Ishikawa (cell line): Measurements from ENCODE around the gene TFB1M.

Experiments used
- CEBPB ChIP-seq: IDR thresholded peaks from 2 replicates; pipeline ENCODE4 v1.6.1; 2012
- CREB1 ChIP-seq: IDR thresholded peaks from 2 replicates; pipeline ENCODE4 v1.6.1; 2012; ENCODE audit warnings: low read depth
- EGR1 ChIP-seq: IDR thresholded peaks from 2 replicates; pipeline ENCODE4 v1.6.1; 2012
- EP300 ChIP-seq: IDR thresholded peaks from 2 replicates; pipeline ENCODE4 v1.6.1; 2012; ENCODE audit warnings: borderline replicate concordance
- FOXM1 ChIP-seq: IDR thresholded peaks from 2 replicates; pipeline ENCODE4 v1.6.1; 2012; ENCODE audit warnings: low read depth, borderline replicate concordance
- NFIC ChIP-seq: IDR thresholded peaks from 2 replicates; pipeline ENCODE4 v1.6.1; 2012
- RAD21 ChIP-seq: IDR thresholded peaks from 2 replicates; pipeline ENCODE4 v1.6.1; 2012; ENCODE audit warnings: low read depth
- TAF1 ChIP-seq: IDR thresholded peaks from 2 replicates; pipeline ENCODE4 v1.6.1; 2012; ENCODE audit warnings: low read depth, mild to moderate bottlenecking
- TCF12 ChIP-seq: IDR thresholded peaks from 2 replicates; pipeline ENCODE4 v1.6.1; 2012; ENCODE audit warnings: low read depth
- TEAD4 ChIP-seq: IDR thresholded peaks from 2 replicates; pipeline ENCODE4 v1.6.1; 2012
- YY1 ChIP-seq: IDR thresholded peaks from 2 replicates; pipeline ENCODE4 v1.6.1; 2012; ENCODE audit warnings: low read depth
- ZBTB7A ChIP-seq: IDR thresholded peaks from 2 replicates; pipeline ENCODE4 v1.6.1; 2012; ENCODE audit warnings: low read depth
- TF ChIP-seq, protein P1 (sequence below): IDR thresholded peaks from 2 replicates; pipeline ENCODE4 v1.6.1; 2012; ENCODE audit warnings: low read depth, mild to moderate bottlenecking
- TF ChIP-seq, protein P2 (sequence below): IDR thresholded peaks from 2 replicates; pipeline ENCODE4 v1.6.1; 2012
- TF ChIP-seq, protein P3 (sequence below): IDR thresholded peaks from 2 replicates; pipeline ENCODE4 v1.6.1; 2012

The TFB1M gene

DNA sequence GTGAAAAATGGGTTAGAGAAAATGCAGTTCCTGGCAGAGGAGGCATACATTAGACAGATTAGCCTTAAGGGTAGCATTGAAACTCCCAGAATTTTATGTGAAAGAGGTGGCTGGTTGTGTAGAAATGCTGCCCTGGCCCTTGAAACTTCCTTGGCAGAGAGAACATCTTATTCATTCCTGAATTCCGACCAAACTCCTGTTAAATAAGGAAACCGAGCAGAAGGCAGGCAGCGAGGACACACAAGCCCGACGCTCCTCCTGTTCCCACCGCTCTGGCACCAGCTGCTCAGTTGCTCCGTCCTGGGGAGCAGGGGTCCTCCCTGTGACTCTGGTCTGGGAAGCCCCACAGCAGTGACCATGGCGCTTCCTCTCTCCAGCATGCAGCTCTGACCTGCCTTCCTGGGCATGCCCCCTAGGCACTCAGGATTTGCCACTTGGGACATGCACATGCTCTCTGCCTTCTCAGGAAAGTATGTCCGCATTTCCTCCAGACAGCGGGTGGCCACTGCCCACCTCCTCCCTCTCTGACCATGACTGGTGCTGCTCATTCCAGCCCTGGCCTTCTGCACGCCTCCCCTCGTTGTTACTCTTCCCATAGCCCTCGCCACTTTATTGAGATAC is 85.6 kb downstream of the TFB1M start:
- no peak for TF ChIP-seq YY1
- TF ChIP-seq TEAD4, result no peak
- TF ChIP-seq, protein P1, sequence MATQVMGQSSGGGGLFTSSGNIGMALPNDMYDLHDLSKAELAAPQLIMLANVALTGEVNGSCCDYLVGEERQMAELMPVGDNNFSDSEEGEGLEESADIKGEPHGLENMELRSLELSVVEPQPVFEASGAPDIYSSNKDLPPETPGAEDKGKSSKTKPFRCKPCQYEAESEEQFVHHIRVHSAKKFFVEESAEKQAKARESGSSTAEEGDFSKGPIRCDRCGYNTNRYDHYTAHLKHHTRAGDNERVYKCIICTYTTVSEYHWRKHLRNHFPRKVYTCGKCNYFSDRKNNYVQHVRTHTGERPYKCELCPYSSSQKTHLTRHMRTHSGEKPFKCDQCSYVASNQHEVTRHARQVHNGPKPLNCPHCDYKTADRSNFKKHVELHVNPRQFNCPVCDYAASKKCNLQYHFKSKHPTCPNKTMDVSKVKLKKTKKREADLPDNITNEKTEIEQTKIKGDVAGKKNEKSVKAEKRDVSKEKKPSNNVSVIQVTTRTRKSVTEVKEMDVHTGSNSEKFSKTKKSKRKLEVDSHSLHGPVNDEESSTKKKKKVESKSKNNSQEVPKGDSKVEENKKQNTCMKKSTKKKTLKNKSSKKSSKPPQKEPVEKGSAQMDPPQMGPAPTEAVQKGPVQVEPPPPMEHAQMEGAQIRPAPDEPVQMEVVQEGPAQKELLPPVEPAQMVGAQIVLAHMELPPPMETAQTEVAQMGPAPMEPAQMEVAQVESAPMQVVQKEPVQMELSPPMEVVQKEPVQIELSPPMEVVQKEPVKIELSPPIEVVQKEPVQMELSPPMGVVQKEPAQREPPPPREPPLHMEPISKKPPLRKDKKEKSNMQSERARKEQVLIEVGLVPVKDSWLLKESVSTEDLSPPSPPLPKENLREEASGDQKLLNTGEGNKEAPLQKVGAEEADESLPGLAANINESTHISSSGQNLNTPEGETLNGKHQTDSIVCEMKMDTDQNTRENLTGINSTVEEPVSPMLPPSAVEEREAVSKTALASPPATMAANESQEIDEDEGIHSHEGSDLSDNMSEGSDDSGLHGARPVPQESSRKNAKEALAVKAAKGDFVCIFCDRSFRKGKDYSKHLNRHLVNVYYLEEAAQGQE, result no peak

DNA sequence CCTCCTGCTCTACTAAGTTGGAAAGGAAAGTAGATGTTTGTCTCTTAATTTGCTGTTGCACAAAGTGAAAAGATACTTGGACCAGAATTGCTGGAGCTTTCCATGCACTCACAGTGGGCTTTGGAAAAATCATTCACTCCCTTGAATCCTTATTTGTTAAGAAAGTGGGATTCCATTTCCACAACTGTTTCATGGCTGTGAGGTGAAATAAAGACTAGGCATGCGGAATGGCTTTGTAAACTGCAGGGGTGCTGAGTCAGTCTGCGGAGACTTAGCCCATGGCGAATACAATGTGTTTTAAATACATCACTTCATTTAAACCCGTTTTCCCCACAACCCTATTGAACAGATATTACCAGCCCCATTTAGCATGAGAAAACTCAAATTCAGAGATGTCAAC is 87.2 kb downstream of the TFB1M start:
- no peak for TF ChIP-seq RAD21
- TF ChIP-seq NFIC, result no peak
- TF ChIP-seq TCF12, result no peak
- TF ChIP-seq EP300, result no peak
- no peak for TF ChIP-seq TAF1
- no peak for TF ChIP-seq CEBPB
- TF ChIP-seq YY1, result no peak
- no peak for TF ChIP-seq CREB1
- TF ChIP-seq EGR1, result no peak
- TF ChIP-seq, protein P1, result no peak
- TF ChIP-seq, protein P2, sequence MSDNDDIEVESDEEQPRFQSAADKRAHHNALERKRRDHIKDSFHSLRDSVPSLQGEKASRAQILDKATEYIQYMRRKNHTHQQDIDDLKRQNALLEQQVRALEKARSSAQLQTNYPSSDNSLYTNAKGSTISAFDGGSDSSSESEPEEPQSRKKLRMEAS, result no peak
- TF ChIP-seq, protein P3, sequence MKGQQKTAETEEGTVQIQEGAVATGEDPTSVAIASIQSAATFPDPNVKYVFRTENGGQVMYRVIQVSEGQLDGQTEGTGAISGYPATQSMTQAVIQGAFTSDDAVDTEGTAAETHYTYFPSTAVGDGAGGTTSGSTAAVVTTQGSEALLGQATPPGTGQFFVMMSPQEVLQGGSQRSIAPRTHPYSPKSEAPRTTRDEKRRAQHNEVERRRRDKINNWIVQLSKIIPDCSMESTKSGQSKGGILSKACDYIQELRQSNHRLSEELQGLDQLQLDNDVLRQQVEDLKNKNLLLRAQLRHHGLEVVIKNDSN, result no peak
- no peak for TF ChIP-seq TEAD4
- TF ChIP-seq ZBTB7A, result no peak
- TF ChIP-seq FOXM1, result no peak

DNA sequence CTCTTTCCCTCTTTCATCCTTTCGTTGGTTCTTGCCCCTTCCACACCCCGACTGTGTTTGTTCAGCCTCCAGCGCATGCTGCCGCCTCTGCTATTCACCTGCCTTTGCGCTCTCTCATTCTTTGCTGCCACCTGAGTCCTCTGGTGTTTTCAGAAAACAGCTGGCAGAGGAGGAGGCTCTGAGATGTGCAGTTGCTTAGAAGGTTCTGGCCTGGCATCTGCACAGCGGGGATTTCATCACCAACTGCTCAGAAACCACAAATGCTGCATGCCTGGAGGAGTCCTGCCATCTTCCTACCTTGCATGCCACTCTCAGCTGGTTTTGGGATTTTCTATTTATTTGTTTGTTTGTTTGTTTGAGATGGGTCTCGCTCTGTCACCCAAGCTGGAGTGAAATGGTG is 89.7 kb downstream of the TFB1M start:
- no peak for TF ChIP-seq FOXM1
- no peak for TF ChIP-seq EGR1
- no peak for TF ChIP-seq RAD21
- no peak for TF ChIP-seq TAF1
- TF ChIP-seq, protein P2, result no peak
- TF ChIP-seq TCF12, result no peak
- TF ChIP-seq CEBPB, result no peak
- no peak for TF ChIP-seq YY1

DNA sequence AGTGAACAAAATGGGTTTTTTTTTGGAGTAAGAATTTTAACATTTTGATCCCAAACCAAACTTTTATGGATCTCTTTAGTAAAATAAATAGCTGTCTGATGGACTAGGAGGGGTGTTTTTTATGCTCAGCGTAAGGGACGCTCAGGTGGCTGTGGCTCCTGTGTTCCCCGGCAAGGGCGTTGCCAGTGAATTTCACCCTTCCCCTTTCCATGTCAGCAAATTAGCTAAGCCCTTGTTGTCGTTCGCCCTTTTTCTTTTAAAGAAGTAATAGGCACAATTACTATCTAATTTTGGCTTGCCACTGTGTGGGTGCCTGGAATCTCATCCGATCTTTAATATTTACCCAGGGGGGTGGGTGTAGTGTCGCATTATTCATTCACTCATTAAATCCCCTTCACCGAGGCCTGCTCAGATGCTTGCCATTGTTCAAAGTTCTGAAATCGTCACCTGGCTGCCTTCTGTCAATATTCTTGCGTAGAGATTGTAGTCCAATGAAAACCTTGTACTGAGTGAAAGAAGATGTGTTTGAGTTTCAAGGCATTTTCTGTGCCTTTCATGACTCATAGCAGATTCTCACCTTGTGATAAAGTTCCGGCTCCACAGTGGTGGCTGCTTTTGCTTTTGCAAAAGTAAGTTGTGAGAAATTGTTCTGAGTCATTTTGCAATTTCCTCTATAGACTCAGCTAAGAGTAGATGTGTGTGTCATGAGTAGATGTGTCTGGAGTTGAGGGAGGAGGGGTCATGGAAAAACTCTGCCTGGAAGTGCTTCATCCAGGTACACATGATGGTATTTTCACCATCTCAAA is 90.4 kb downstream of the TFB1M start:
- no peak for TF ChIP-seq TAF1
- no peak for TF ChIP-seq TCF12
- TF ChIP-seq TEAD4, result no peak
- TF ChIP-seq, protein P1, result no peak
- no peak for TF ChIP-seq RAD21
- TF ChIP-seq ZBTB7A, result no peak
- TF ChIP-seq FOXM1, result no peak
- TF ChIP-seq CREB1, result no peak
- TF ChIP-seq EP300, result no peak
- no peak for TF ChIP-seq YY1
- TF ChIP-seq EGR1, result no peak
- TF ChIP-seq, protein P2, result no peak
- no peak for TF ChIP-seq NFIC
- TF ChIP-seq, protein P3, result no peak
- TF ChIP-seq CEBPB, result no peak
